HCT116 (cell line): ENCODE measurements around the gene ATG4B. TPM values are rescaled to one million over a fixed set of nuclear protein-coding genes. Genes with fewer than 3 reads are reported as not detected.

Source experiments
- ATAC-seq: fragments of 200-7000 bp; cut with Tn5 transposase; 2 replicates; pipeline ENCODE4 v1.9.1; 2020; ENCODE audit warnings: mild to moderate bottlenecking, moderate library complexity
- BruUV-seq: library from RNA; stranded (reverse); fragments of 400-500 nt; replicated peaks from 2 replicates; lab custom pipeline; 2021; lab: Mats Ljungman, UMichigan
- CTCF ChIA-PET: fragments of 300-600 bp; sonication (Branson Sonifier 250); formaldehyde crosslinking; loops from one replicate; lab custom pipeline; 2021; ENCODE audit warnings: antibody characterized with exemption; lab: Charles Lee
- POLR2A ChIA-PET: fragments of 300-600, 350-600 bp; sonication (Branson Sonifier 250); formaldehyde crosslinking; loops from one replicate; lab custom pipeline; 2021; ENCODE audit warnings: antibody characterized with exemption; lab: Charles Lee
- RAD21 ChIA-PET, 2 experiments: fragments of 300-600 bp; sonication (Branson Sonifier 250); formaldehyde crosslinking; loops; one replicate each; lab custom pipeline; 2023; ENCODE audit warnings: low total read pairs in 2 of 2; ENCODE audit not compliant: uncharacterized antibody in 2 of 2, unreplicated experiment in 2 of 2, low non-redundant PET in 1 of 2; lab: Charles Lee
- DNase-seq: peaks from one replicate; pipeline ENCODE4 v3.0.0-alpha.2; 2010; ENCODE audit warnings: low read depth, low spot score
- H2AFZ ChIP-seq: fragments of 200-600 bp; shearing (Covaris generic), sonication (generic); 2 replicates; pipeline ENCODE4 v1.6.1; 2017; ENCODE audit warnings: low read depth, mixed run types, mixed read lengths, antibody characterized with exemption, low read length; ENCODE audit not compliant: poor library complexity, severe bottlenecking
- H3K27ac ChIP-seq: 2 replicates; pipeline ENCODE4 v1.5.1; 2012; ENCODE audit warnings: low read depth, low read length
- H3K27me3 ChIP-seq: fragments of 200-600 bp; sonication (generic); 2 replicates; pipeline ENCODE4 v1.6.1; 2016; ENCODE audit warnings: mixed run types, low read length, mixed read lengths; ENCODE audit not compliant: insufficient read depth
- H3K36me3 ChIP-seq, 2 experiments: fragments of 200-500 bp in 1 of 2; fragments of 200-600 bp in 1 of 2; sonication (Bioruptor generic) in 1 of 2; sonication (generic) in 1 of 2; 2 replicates each; pipeline versions ENCODE4 v1.5.1 to v1.6.1; 2014 to 2016; ENCODE audit warnings: low read length in 2 of 2, inconsistent platforms in 1 of 2, mixed read lengths in 1 of 2, mixed run types in 1 of 2; ENCODE audit not compliant: insufficient read depth in 2 of 2, control insufficient read depth in 1 of 2
- H3K4me1 ChIP-seq, 2 experiments: fragments of 200-600 bp in 1 of 2; sonication (generic) in 1 of 2; 2 replicates each; pipeline versions ENCODE4 v1.5.1 to v1.6.1; 2012 to 2017; ENCODE audit warnings: low read length in 2 of 2, inconsistent platforms in 1 of 2, mild to moderate bottlenecking in 1 of 2, mixed read lengths in 1 of 2, mixed run types in 1 of 2, moderate library complexity in 1 of 2; ENCODE audit not compliant: insufficient read depth in 2 of 2, control insufficient read depth in 1 of 2
- H3K4me2 ChIP-seq: fragments of 200-600 bp; sonication (generic); 2 replicates; pipeline ENCODE4 v1.6.1; 2017; ENCODE audit warnings: mixed run types, low read length, mixed read lengths
- H3K4me3 ChIP-seq, 2 experiments: fragments of 200-600 bp in 1 of 2; sonication (generic) in 1 of 2; replicated peaks in 1 of 2; 2 replicates each; pipeline ENCODE4 v1.5.1; 2011 to 2016; ENCODE audit warnings: low read length in 2 of 2, control low read depth in 1 of 2, low read depth in 1 of 2, mild to moderate bottlenecking in 1 of 2, mixed read lengths in 1 of 2, mixed run types in 1 of 2
- H3K79me2 ChIP-seq: fragments of 200-600 bp; sonication (generic); 2 replicates; pipeline ENCODE4 v1.6.1; 2017; ENCODE audit warnings: mild to moderate bottlenecking, mixed run types, low read length, moderate library complexity, mixed read lengths; ENCODE audit not compliant: insufficient read depth
- H3K9ac ChIP-seq: fragments of 200-600 bp; sonication (generic); 2 replicates; pipeline ENCODE4 v1.6.1; 2016; ENCODE audit warnings: low read length, mixed read lengths
- H3K9me2 ChIP-seq: fragments of 200-600 bp; sonication (generic), shearing (Covaris generic); 2 replicates; pipeline ENCODE4 v1.6.1; 2017; ENCODE audit warnings: mixed run types, mild to moderate bottlenecking, moderate library complexity; ENCODE audit not compliant: insufficient read depth
- H3K9me3 ChIP-seq, 2 experiments: fragments of 200-500 bp in 1 of 2; fragments of 200-600 bp in 1 of 2; sonication (Bioruptor generic) in 1 of 2; sonication (generic) in 1 of 2; 2 replicates each; pipeline ENCODE4 v1.6.1; 2014 to 2017; ENCODE audit warnings: low read length in 2 of 2, mixed read lengths in 2 of 2, inconsistent platforms in 1 of 2, low read depth in 1 of 2, mild to moderate bottlenecking in 1 of 2, mixed run types in 1 of 2, moderate library complexity in 1 of 2; ENCODE audit not compliant: control insufficient read depth in 1 of 2, insufficient read depth in 1 of 2
- H4K20me1 ChIP-seq: fragments of 200-600 bp; sonication (generic), shearing (Covaris generic); 2 replicates; pipeline ENCODE4 v1.6.1; 2017; ENCODE audit warnings: mixed run types, mild to moderate bottlenecking, moderate library complexity; ENCODE audit not compliant: insufficient read depth
- EGR1 ChIP-seq: IDR thresholded peaks from 2 replicates; pipeline ENCODE4 v1.6.1; 2012; ENCODE audit warnings: low read depth
- JUND ChIP-seq: IDR thresholded peaks from 2 replicates; pipeline ENCODE4 v1.6.1; 2012
- MAX ChIP-seq: IDR thresholded peaks from 2 replicates; pipeline ENCODE4 v1.6.1; 2012
- RAD21 ChIP-seq: IDR thresholded peaks from 2 replicates; pipeline ENCODE4 v1.6.1; 2012; ENCODE audit warnings: low read depth, mild to moderate bottlenecking
- REST ChIP-seq: IDR thresholded peaks from 2 replicates; pipeline ENCODE4 v1.6.1; 2012; ENCODE audit warnings: low read depth
- SIN3A ChIP-seq: IDR thresholded peaks from 2 replicates; pipeline ENCODE4 v1.6.1; 2012; ENCODE audit warnings: low read depth
- SP1 ChIP-seq: IDR thresholded peaks from 2 replicates; pipeline ENCODE4 v1.6.1; 2012; ENCODE audit warnings: low read depth
- ZNF274 ChIP-seq: fragments of 200-500 bp; sonication (Bioruptor generic); IDR thresholded peaks from 2 replicates; pipeline ENCODE4 v1.6.1; 2014; ENCODE audit warnings: mild to moderate bottlenecking, low read depth, low read length, inconsistent platforms
- intact Hi-C: fragments of 100-400 bp; cut with micrococcal nuclease; formaldehyde crosslinking; loops from 2 replicates; pipeline ENCODE4 v1.10.0; 2022
- total RNA-seq: library from RNA; stranded (reverse); gene quantifications from one replicate; pipeline ENCODE4 v1.2.1, GENCODE V29; 2021; ENCODE audit not compliant: unreplicated experiment
- TF ChIP-seq, protein P1 (sequence below), 3 experiments: fragments of 200-600 bp in 1 of 3; sonication (generic) in 1 of 3; IDR thresholded peaks in 2 of 3; conservative IDR thresholded peaks in 1 of 3; 2 replicates each; pipeline ENCODE4 v1.5.1; 2012 to 2017; ENCODE audit warnings: low read depth in 2 of 3, low read length in 2 of 3, antibody characterized with exemption in 1 of 3, borderline replicate concordance in 1 of 3, control low read depth in 1 of 3, mild to moderate bottlenecking in 1 of 3, mixed read lengths in 1 of 3, mixed run types in 1 of 3, moderate library complexity in 1 of 3; ENCODE audit not compliant: insufficient read depth in 1 of 3

The ATG4B gene
- total RNA-seq, 1 experiment from 2014 or later = 87.4 TPM

DNA sequence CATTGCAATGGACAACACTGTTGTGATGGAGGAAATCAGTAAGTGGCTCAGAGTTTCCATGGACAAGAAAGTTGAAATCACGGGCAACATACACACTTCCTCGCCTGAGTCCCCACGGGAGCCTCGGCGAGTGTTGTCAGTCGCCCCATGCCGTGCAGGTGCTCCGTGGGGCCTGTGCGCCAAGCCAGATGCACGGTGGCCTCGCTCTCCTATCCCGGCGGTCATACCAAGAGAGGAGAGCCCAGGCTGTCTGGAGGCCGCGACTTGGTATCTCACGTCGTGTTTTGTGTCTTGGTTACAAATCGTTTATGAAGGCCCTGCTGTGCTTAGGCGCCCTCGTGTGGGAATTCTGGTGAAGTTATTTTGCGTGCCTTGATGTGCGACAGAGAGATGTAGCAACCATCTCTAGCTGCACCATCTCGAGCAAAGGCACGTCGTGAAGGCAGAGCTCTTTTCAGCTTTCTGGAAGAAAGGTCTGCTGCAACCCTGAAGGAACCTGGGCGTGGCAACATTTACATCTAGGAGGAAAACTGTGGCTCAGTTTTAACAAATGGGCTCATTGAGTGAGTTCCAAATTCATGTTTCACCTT lies 21.8 kb downstream of the ATG4B start:
- no peaks in the 10 kb centered on the region for H3K9me2 ChIP-seq
- H3K4me3 ChIP-seq = no peak overlapping the region
- H3K27me3 ChIP-seq = no peaks in the 10 kb centered on the region
- RAD21 ChIA-PET = interaction anchor here in 1 of 2 experiments (0.6 kb wide), 1 partner anchor 109 kb away, joined by 4 read pairs; no protein-coding TSS in a partner anchor
- no TSS peak for BruUV-seq
- H2AFZ ChIP-seq = no peak overlapping the region
- no peak overlapping the region for H3K27ac ChIP-seq
- DNase-seq (no peak), ATAC-seq (peak; percentile 76)
- H3K4me1 ChIP-seq = no peaks in the 10 kb centered on the region
- H4K20me1 ChIP-seq = no peaks in the 10 kb centered on the region
- POLR2A ChIA-PET = no interaction called here
- H3K9me3 ChIP-seq = no peaks in the 10 kb centered on the region
- H3K79me2 ChIP-seq = no peaks in the 10 kb centered on the region; the same call in 1 of the 2 replicates
- no peak overlapping the region for H3K9ac ChIP-seq
- TF ChIP-seq SIN3A (no peak), ZNF274 (no peak), RAD21 (peak; percentile 69), JUND (no peak), EGR1 (no peak), MAX (no peak), REST (no peak), SP1 (no peak)
- TF ChIP-seq, protein P1, sequence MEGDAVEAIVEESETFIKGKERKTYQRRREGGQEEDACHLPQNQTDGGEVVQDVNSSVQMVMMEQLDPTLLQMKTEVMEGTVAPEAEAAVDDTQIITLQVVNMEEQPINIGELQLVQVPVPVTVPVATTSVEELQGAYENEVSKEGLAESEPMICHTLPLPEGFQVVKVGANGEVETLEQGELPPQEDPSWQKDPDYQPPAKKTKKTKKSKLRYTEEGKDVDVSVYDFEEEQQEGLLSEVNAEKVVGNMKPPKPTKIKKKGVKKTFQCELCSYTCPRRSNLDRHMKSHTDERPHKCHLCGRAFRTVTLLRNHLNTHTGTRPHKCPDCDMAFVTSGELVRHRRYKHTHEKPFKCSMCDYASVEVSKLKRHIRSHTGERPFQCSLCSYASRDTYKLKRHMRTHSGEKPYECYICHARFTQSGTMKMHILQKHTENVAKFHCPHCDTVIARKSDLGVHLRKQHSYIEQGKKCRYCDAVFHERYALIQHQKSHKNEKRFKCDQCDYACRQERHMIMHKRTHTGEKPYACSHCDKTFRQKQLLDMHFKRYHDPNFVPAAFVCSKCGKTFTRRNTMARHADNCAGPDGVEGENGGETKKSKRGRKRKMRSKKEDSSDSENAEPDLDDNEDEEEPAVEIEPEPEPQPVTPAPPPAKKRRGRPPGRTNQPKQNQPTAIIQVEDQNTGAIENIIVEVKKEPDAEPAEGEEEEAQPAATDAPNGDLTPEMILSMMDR (IDR thresholded peaks at IDR 0.05 in 2 of 3, conservative IDR thresholded peaks at IDR 0.05 in 1 of 3; ENCODE audit: borderline replicate concordance in 1 of 3, insufficient read depth in 1 of 3, low read depth in 2 of 3, low read length in 2 of 3) = peak; percentile 38 to 62 (median 54); a peak in 4 of 6 replicates
- H3K4me2 ChIP-seq = no peak overlapping the region
- intact Hi-C loops = loop anchor here (1.0 kb wide), 1 partner anchor 110 kb away; no protein-coding TSS in a partner anchor
- CTCF ChIA-PET = no interaction called here
- H3K36me3 ChIP-seq = peaks cover 23 to 29% of the 10 kb centered on the region in 2 experiments; a peak in 3 of 4 replicates
